Prostate gland (tissue), 2 donors: Measurements from ENCODE around the gene WWOX. TPM values are rescaled to one million over a fixed set of nuclear protein-coding genes. Genes with fewer than 3 reads are reported as not detected.
"Not testable (repeated sequence)": the region's sequence is repeated elsewhere in the genome, so short reads cannot be mapped to it uniquely, and the experiment has no call there.

Source experiments
- DNase-seq: peaks from one replicate; pipeline ENCODE4 v3.0.0-alpha.2; 2019; ENCODE audit warnings: low spot score
- H3K27ac ChIP-seq, 2 donors: fragments of 200-600 bp; sonication (generic); 2 replicates each; pipeline ENCODE4 v1.5.1; 2017 to 2019
- H3K27me3 ChIP-seq: fragments of 200-600 bp; sonication (generic); replicated peaks from 2 replicates; pipeline ENCODE4 v1.5.1; 2019; ENCODE audit not compliant: insufficient read depth
- H3K36me3 ChIP-seq, 2 donors: fragments of 200-600 bp; sonication (generic); 1 replicate in 1 of 2; 2 replicates in 1 of 2; pipeline versions ENCODE4 v1.5.1 to v1.8.1; 2017 to 2019
- H3K4me1 ChIP-seq: fragments of 200-600 bp; sonication (generic); replicated peaks from 2 replicates; pipeline ENCODE4 v1.5.1; 2019
- H3K4me3 ChIP-seq, 2 donors: fragments of 200-600 bp; sonication (generic); 2 replicates each; pipeline ENCODE4 v1.5.1; 2017 to 2019
- H3K9me3 ChIP-seq: fragments of 200-600 bp; sonication (generic); 2 replicates; pipeline ENCODE4 v1.5.1; 2017
- CTCF ChIP-seq, 4 experiments: fragments of 200-600 bp in 2 of 4; fragments of 450-650 bp in 2 of 4; sonication (generic) in 2 of 4; IDR thresholded peaks; 1 replicate in 3 of 4; 2 replicates in 1 of 4; pipeline ENCODE4 v1.5.1; 2016 to 2019; ENCODE audit warnings: antibody characterized with exemption in 4 of 4, mild to moderate bottlenecking in 2 of 4, moderate library complexity in 2 of 4
- POLR2A ChIP-seq: fragments of 450-650 bp; IDR thresholded peaks from one replicate; pipeline ENCODE4 v1.6.1; 2016; ENCODE audit warnings: antibody characterized with exemption, mild to moderate bottlenecking
- POLR2AphosphoS5 ChIP-seq: sonication (generic); formaldehyde crosslinking; IDR thresholded peaks from one replicate; pipeline ENCODE4 v1.6.1; 2017; ENCODE audit warnings: antibody characterized with exemption
- WGBS: methylation state at CpG from one replicate; pipeline ENCODE4 v1.1.5; 2018; 5-methylcytosine and 5-hydroxymethylcytosine counted together
- intact Hi-C: fragments of 100-400 bp; cut with DNase I; formaldehyde crosslinking; loops from one replicate; pipeline ENCODE4 v1.14.2; 2022
- total RNA-seq, 2 donors: library from RNA; depleted of rRNA; stranded (reverse); fragments of >200 nt; gene quantifications; one replicate each; pipeline ENCODE4 v1.1.0, GENCODE V29; 2016

WWOX gene
- total RNA-seq, 2 donors from 2014 or later, result 93.2 to 99.4 TPM

DNA sequence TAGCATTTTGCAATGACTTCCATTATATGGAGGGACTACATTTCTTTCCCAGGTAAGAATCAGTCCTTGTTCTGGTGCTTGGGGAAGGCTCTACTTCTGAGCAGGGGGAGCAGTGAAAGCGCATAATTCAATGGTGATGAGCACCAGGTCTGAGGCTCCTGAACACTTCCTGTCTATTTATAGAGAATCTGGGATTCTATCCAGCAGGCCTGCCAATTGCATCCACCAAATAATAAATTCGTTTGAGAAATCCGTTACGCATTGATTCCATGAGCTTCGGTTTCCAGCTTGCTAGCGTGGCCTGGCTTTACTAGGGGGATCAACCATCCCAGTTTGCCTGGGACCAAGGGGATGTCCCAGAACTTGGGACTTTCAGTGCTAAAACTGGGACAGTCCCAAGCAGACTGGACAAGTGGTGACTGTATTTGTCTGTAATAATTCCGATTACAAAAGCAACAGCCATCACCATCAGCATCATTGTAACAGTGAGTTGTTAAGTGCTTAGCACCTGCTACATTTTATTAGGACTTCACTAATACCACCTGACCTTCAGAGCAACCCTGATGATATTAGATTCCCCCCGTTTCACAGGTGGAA, 1151.1 kb downstream of the WWOX start:
- no peaks in the 10 kb centered on the region for H3K4me1 ChIP-seq
- H3K9me3 ChIP-seq, result no peaks in the 10 kb centered on the region
- no peaks in the 10 kb centered on the region for H3K27me3 ChIP-seq
- WGBS, result 78% methylated on average over 8 of the region's 8 CpGs
- no peak for DNase-seq
- no peak for TF ChIP-seq CTCF (IDR thresholded peaks at IDR 0.05)
- H3K4me3 ChIP-seq, result no peak overlapping the region
- no peaks in the 10 kb centered on the region for H3K36me3 ChIP-seq
- intact Hi-C loops, result no loop called here
- H3K27ac ChIP-seq, result no peak overlapping the region

DNA sequence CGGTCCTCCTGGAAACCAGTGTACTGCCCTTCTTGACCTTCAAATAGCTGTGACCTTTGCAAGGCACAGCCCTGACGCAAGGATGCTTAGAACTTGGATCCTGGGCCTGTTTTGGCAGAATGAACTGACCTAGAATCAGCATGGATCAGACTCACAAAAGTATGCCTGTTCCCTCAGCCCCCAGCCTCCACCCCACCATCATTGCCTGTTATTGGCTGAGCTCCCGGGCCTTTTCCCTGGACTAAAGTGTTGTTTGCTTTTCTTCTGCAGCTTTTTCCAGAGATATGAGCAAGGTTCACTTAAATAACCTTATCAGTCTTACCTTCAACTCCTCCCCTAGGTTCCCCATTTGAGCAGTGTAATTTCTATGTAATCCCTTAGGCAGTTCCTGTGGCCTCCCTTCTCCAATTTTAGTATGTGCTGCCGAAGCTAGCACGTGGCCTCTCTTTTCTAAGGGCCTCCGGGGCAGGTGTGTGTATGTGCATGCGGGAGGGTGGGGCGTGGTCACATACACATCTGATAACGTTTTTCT, 1153.7 kb downstream of the WWOX start:
- WGBS, result 57% methylated on average over 9 of the region's 9 CpGs
- Histone ChIP-seq H3K27ac (no peak overlapping the region), H3K36me3 (no peaks in the 10 kb centered on the region), H3K4me3 (no peak overlapping the region), H3K9me3 (no peaks in the 10 kb centered on the region), H3K4me1 (no peaks in the 10 kb centered on the region), H3K27me3 (no peaks in the 10 kb centered on the region)
- DNase-seq, result no peak
- TF ChIP-seq CTCF (IDR thresholded peaks at IDR 0.05) (no peak), POLR2AphosphoS5 (no peak), POLR2A (no peak)
- intact Hi-C loops, result no loop called here

- H3K9me3 ChIP-seq, result no peaks in the 10 kb centered on the region
- TF ChIP-seq CTCF (IDR thresholded peaks at IDR 0.05), result no peak
- TF ChIP-seq POLR2A, result no peak
- TF ChIP-seq POLR2AphosphoS5, result no peak
- H3K4me1 ChIP-seq, result no peaks in the 10 kb centered on the region
- no peak overlapping the region for H3K4me3 ChIP-seq
- no peaks in the 10 kb centered on the region for H3K36me3 ChIP-seq
- intact Hi-C loops, result no loop called here
- H3K27ac ChIP-seq, result no peak overlapping the region
- WGBS, result 56% methylated on average over 10 of the region's 10 CpGs
- H3K27me3 ChIP-seq, result no peaks in the 10 kb centered on the region
- no peak for DNase-seq
These were observed 1158.6 kb downstream of the WWOX start for GRCh38 chr16:79257953-79258490.

- H3K27me3 ChIP-seq, H3K4me1 ChIP-seq, H3K9me3 ChIP-seq, intact Hi-C loops, H3K36me3 ChIP-seq, H3K27ac ChIP-seq, H3K4me3 ChIP-seq, DNase-seq: not testable (repeated sequence)
- WGBS, result 98% methylated on average over 4 of the region's 4 CpGs
These were observed 1161.4 kb downstream of the WWOX start for GRCh38 chr16:79260890-79261289.

DNA sequence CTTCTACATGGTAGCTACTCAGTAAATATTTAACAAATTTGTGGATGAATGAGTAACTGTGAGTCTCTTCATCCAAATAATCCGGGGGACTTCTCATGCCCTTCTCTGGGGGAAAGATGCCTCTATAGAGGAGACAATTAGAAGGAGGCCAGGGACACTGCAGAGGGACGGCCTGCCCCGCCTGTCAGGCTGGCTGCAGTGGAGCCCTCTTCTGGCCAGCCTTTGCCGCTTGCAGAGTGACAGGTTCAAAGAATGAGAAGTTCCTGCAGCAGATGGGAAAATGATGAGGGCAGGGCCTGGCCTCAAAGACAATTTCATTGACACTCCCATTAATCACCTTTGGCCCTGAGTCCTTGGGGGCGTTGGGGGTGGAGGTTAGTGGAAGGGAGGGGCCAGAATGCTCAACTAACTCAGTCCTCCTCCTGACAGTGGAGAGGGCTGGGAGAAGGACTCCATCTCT, 1162.1 kb downstream of the WWOX start:
- 53% methylated on average over 5 of the region's 5 CpGs for WGBS
- Histone ChIP-seq H3K27ac (no peak overlapping the region), H3K4me3 (no peak overlapping the region), H3K27me3 (no peaks in the 10 kb centered on the region), H3K9me3 (no peaks in the 10 kb centered on the region), H3K36me3 (no peaks in the 10 kb centered on the region), H3K4me1 (no peaks in the 10 kb centered on the region)
- no peak for DNase-seq
- TF ChIP-seq POLR2A (no peak), CTCF (IDR thresholded peaks at IDR 0.05) (peak in 2 of 4 experiments; percentile 17 to 36), POLR2AphosphoS5 (no peak)
- intact Hi-C loops, result no loop called here
